Measurements from ENCODE around the gene EMX1.
"Not testable (repeated sequence)": the region's sequence is repeated elsewhere in the genome, so short reads cannot be mapped to it uniquely, and the experiment has no call there.

EMX1 gene

DNA sequence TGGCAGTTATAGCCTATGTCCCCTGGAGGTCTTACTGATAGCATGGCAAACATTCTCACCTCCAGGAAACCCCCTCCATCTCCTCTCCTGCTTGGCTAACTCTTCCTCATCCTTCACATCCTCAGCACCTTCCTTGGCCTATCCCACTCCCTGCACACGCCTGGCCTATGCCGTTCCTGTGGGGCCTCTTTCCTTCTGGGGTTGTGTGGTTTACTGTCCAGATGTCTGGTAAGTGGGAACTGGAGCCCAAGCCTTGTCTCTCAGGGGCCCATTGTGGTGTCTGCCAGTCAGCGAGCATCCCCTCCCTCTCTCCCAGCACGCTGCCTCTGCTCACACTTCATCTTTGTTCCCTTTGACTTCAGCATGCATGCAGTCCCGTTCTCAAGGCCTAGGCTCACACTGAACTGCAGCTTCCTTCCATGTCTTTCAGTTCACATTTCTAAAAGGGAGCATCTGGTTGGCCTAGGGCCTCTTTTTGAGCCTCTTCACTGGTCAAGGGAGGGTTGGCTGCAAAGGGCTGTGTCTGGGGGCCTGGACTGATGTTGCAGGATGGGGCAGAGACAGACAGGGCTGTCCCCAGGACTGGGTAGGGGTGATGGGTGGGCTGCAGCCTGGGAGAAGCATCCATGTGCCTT lies 17.0 kb upstream of the EMX1 start:
- DNase-seq: no peak

DNA sequence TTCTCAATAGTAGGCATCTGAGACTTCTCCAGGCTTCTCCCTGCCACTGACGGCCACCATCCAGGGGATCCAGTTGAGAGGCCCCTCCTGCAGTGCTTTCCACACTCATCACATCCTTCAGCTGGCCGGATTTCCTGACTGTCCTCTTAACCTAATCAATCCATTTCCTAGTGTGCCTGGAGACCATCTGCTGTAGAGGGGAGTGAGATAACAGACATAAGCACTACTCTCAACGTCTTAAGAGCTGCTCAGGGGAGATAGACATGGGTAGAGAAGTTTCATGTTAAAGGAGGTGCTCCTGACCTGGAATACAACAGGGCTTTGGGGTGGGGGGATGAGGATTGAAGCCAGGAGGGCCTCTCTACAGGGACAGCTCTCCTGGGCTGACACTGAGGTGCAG lies 15.9 kb upstream of the EMX1 start:
- DNase-seq: no peak

DNA sequence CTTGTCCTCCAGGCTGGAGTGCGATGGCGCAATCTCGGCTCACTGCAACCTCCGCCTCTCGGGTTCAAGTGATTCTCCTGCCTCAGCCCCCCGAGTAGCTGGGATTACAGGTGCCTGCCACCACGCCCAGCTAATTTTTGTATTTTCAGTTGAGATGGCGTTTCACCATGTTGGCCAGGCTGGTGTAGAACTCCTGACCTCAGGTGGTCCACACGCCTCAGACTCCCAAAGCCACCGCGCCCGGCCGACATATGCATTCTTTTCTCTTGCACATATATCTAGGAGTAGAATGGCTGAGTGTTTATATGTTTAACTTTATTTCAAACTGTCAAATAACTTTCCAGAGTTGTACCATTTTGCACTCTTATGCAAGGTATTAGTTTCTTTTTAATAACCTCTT lies 9.9 kb upstream of the EMX1 start:
- not testable (repeated sequence) for DNase-seq

DNA sequence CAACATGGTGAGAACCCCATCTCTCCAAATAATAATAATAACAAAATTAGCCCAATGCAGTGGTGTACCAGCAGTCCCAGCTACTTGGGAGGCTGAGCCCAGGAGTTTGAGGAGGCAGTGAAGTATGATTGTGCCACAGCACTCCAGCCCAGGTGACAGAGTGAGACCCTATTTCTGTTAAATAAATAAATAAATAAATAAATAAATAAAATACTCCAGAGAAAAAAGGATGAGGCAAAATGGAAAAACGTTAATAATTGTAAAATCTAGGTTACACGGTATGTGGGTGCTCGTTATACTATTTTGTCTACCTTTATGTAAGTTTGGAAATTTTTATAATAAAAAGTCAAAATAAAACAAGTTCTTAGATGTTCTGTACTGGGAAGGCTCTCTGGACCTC lies 8.6 kb upstream of the EMX1 start:
- DNase-seq: no peak

DNA sequence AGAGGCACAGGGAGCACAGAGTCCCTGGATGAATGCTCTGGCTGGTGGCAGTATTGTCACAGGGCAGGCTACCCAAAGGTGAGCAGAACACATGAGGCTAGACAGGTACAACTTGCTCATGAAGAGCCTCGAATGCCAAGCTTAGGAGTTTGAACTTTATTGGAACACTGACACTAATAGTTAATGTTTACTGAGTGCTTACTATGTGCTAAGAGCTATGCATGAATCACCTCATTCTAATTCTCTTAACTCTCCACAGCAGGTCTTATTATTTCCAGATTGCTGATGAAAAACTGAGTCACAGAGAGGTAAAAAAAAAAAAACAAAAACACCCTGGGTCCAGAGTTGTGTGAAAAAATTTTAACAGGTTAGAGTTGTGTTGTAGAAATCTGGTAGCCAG lies 6.1 kb upstream of the EMX1 start:
- no peak for DNase-seq

DNA sequence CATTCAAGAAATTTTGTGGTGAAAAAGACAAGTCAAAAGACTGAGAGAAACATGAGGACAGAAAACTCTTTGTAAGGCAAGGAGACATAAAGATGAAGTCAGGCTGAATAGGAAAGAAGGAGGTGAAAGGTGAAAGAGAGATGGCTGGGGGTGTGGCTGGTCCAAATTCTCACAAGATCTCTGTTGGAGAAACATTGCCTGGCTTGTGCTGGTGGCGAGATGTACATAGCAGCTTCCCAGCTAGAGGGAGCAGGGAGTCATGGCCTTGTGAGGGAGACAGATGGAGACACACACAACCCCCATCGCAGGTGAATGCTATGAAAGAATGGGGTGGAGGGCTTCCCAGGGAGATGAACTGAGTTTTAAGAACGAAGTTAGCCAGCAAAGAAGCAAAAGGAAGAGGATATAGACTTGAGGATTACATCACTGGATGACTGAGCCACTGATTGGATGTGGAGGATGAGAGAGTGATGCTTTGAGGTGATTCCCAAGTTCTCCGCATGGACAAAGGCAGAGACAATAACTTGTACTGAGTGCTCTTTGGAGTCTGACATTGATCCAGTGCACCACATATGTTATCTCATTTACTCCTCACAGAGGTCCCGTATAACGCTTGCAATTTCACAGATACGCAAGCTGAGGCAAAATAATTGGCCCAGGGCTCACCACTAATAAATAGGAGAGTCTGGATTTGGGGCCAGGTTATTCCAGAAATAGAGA lies 3.7 kb upstream of the EMX1 start:
- no peak for DNase-seq

DNA sequence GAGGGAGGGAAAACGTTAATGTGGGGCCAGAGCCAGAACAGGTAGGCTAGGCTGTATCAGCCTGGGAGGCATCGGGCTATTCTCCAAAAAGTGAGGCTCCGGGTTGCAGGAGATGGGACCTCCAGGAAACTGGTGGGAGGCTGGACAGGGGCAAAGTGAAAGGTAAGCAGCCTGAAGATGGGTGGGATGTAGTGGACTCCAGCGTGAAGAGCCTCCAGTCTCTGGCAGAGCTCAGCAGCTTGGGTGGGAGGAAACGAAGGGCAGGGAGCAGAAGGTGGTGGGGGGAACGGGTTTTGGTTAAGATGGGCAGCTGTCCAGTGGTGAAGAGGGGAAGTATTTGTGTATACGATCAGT lies 3.1 kb upstream of the EMX1 start:
- no peak for DNase-seq

DNA sequence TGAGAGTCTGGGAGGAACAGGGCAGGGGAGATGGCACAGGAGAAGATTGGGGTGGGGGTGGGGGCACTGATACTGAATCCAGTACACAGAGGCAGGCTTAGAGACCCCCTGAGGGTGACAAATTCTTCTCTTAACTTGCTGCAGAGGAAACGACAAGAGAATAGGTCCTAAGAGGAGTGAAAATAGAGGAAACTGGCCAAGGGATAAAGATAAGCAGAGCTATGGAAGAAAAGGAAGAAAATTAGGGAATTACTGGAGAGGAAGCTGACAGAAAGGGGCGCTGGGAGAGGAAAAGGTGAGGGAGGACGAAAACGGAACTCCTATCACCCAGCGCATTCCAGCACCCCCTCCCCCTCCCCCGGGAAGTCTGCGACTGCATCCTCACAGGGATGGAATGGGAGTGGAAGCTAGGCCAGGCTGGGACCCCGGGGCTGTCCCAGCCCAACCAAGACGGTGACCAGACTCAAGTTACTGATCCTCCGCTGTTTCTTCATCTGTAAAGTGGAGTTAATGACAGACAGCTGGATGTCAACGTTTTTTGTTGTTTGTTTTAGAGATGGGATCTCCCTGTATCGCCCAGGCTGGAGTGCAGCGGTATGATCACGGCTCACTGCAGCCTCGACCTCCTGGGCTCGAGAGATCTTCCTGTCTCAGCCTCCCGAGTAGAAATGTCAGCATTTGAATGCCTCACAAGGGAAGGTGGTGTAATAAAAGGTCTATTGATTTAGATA lies 2.6 kb upstream of the EMX1 start:
- no peak for DNase-seq

DNA sequence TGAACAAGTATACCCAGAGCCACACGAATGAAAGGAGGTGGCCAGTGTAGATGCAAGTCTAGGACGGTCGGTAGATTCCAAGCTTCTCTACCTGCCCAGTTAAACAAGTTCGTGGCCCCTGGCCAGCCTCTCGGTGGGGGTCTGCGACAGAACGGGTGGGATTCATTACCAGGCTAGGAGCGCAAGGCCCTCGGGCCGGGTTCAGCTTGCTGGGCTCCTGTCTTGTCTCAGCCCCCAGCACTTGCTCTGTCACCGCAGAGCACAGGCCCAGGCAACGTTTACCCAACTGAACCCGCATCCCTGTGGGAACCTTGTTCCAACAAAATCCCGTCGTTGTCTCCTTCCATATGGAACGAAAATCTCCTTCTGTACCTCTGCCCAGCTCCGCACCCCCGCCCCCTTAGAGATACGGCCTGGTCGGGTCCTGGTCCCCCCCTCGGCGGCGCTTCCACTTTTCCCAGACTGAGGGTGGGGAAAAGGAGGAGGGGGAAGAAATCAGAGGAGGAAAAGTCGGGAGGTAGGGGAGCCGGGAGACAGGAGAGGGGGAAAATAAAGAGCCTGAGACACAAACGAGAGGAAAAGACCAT lies 1.9 kb upstream of the EMX1 start:
- DNase-seq: no peak

DNA sequence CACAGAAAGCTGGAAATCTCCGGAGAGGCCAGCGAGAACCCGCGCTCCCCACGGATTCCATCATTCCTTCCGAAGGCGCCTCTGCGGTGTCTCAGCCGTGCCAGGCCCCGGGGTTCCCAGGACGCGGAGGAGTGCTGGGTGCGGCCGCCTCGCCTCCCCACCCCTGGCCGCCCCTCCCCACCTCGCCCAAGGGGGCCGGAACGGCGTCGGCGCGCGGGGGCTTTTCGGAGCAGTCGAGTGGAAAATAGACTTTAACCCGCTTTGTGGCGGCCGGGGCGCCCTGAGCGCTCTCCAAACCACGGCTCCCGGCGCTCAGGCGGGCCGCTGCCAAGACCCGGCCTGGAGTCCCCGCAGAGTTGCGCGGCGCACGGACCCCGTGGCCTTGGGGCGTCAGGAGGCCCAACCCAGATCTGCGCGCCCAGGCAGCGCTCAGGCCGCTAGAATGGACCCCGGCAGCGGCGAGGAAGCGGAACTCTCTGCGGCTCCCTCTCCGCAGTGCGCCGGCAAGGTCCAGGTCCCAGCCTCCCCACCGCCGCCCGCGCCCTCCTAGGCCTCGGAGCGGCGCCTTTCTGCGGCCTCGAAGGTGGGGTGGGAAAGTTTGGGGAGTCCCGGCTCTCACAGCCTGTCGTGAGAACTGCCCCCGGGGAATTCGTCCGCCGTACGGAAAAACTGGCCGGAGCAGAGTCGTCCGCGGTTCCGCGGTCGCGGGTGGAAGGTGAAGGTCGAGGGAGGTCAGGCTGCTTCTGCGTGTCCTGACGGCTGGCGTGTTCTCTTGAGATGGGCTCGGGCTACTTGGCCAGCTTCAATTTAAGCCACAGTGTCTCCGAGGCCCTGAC lies 1.2 kb upstream of the EMX1 start:
- DNase-seq: peak; percentile 44

DNA sequence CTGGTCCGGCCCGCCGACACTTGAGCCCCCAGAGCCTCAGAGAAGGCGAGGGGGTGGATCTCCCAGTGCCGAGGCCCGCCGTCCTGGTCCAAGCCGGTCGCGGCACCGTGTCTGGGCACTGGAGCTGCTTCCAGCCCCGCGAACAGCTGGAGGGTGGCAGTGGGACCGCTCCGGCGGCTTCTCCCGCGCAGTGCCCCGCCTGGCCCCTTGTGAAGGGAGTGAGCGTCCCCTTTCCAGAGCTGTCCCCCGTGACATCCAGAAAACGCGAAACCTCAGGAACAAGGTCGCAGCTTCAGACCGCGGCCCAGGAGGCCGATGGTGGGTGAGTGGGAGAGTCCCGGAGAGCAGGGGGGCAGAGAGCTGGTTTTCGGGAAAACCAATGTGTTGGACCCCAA lies 579 bp upstream of the EMX1 start:
- no peak for DNase-seq

DNA sequence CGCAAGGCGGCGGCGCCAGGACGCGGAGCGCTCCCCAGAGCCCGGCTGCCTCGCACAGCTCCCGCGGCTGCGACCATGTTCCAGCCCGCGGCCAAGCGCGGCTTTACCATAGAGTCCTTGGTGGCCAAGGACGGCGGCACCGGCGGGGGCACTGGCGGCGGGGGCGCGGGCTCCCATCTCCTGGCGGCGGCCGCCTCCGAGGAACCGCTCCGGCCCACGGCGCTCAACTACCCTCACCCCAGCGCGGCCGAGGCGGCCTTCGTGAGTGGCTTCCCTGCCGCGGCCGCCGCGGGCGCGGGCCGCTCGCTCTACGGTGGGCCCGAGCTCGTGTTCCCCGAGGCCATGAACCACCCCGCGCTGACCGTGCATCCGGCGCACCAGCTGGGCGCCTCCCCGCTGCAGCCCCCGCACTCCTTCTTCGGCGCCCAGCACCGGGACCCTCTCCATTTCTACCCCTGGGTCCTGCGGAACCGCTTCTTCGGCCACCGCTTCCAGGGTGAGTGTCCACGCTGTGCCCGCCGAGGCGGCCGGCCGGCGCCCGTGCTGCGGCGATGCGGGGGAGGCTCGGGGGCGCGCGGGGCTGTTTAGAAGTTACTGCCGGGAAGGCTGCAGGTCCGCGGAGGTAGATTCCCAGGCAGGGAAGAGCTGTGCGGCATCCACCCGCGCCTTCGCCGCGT lies 696 bp downstream of the EMX1 start:
- no peak for DNase-seq

DNA sequence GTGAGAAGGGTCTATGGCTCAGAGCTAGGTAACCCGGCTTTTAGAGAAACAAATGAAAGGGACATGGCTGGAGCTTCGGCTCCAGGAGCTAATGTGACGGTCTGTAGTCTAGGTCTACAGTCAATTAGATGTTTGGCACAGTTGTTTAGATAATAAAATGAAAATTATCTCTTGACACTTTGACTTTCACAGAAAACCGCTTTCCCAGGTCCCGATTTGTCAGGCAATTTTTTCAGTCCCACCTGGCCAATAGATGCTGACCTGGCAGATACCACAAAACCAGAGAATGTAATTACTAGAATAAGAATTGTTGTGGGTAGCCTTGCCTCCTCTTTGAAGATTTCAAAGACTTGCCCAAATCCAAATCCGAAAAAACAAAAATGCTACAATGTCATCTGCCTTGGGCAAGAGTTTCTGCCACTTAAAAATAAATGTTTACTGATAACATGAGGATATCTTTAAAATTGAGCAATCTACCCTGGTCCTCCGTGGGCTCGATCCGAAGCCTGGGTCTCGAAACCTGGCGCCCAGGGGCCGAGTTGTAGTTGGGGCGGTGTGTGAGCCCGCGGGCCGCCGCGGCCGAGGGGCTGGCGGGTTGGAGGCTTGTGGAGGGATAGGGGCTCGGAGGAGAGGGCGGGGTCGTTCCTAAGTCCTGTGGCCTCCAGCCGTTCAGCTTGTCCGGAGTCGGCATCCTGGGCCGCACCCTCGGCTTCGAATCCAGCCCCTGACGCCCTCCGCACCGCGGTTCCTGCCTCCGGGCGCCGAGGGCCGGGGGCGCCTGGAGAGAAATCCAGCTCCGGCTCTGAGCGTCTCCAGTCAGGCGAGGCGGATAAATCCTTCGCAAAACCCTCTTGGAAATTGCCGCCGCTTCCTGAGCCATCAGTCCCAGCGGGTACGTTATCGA lies 2.3 kb downstream of the EMX1 start:
- DNase-seq: no peak

DNA sequence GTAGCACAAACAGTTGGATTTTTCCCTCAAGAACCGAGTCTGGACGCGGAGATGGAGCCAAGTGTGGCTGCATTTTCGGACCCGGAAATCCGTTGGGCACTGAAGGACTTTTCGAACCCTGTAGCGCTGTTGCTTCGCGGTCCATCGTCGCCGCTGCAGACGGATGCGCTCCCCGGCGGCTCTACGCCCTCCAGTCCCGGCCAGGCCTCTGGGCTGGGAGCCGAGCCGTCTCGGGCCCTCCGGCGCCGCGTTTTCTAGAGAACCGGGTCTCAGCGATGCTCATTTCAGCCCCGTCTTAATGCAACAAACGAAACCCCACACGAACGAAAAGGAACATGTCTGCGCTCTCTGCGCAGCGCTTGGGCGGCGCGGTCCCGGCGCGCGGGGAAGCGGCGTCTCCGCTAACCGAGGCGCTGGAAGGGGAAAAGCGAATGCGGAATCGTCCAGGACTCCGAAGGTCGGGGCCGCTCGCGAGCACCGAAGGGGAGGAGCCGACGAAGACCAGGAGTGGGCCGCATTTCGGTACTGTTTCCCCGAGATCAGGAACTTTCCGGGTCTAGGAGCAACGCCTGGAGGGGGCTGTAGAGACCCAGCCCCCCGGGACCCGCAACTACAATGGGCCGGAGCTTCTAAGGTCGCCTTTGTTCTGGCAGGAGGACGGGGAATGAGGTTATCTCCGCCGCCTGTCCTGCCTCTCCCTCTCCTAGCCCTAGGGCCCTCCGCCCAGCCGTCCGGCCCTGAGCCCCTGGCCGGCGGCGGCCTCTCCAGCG lies 3.2 kb downstream of the EMX1 start:
- DNase-seq: no peak

DNA sequence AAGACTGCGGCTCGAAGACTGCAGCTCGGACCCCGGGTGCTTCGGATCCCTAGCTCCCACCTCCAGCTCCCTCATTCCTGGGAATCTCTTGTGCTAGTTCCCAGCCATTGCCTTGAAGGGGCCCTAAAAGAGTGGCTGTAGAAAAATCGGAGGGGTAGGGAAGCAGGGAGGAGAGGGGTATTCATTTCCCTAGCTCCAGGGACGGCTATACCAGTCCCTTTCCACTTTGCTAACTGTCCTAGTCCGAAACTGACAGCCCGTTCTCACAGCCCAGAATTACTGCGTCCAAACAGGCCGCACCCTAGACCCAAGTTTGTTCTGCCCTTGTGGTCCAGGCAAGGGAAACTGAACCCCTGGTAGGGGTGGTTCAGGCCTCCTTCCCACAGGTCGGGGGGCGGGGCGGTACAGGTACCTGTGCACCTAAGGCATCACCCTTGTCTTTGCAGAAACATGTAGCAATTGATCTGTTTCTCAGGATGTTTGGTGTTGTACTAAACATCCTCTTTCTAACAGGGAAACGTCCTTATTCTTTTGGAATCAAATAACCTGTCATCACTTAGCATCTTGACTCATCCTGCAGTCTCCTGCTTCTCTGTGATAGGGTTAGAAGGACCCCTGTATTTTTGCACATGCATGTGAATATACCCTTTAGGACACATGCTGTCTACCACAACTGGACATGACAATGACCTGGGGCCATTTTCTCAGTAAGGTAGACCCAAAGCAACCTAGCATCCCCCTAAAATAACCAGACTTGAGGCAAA lies 4.0 kb downstream of the EMX1 start:
- DNase-seq: no peak

DNA sequence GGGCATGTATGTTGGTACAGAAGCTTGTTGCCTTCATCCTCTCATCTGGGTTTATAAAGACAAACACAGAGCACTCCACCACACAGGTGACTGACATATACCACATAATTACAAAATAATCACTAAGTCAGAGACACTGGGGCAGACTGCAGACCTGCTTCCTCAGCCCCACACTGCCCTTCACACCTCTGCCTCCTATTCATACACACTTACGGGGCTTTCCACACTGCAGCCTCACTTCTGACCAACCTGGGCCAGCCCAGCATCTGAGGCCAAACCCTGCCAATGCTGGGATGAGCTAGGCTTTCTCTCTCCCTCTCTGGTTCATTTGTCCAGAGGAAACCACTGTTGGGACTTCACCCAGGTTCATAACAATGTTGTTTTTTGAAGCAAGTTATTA lies 4.5 kb downstream of the EMX1 start:
- no peak for DNase-seq

DNA sequence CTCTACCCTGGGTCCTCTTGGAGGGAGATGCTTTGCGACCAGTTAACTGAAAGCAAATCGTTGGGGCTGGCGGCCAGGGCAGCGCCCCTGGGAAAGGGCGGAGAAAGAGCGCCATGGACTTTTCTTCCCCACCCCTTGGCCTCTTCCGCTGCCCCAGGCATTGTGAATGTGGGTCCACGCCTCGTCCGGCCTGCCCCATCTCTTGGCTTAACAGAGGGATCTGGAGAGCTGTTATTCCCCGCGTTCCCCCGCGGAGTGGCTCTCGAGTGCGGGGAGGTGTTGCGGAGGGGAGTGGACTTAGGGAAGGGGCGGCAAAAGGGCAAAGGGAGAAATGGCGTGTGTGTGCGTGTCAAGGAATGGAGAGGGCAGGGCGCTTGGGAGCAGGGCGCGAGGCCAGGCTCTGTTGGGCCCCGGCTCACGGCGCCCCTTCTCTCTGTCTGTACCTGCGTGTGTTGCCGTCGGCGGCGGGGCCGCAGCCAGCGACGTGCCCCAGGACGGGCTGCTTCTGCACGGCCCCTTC lies 6.6 kb downstream of the EMX1 start:
- DNase-seq: no peak

DNA sequence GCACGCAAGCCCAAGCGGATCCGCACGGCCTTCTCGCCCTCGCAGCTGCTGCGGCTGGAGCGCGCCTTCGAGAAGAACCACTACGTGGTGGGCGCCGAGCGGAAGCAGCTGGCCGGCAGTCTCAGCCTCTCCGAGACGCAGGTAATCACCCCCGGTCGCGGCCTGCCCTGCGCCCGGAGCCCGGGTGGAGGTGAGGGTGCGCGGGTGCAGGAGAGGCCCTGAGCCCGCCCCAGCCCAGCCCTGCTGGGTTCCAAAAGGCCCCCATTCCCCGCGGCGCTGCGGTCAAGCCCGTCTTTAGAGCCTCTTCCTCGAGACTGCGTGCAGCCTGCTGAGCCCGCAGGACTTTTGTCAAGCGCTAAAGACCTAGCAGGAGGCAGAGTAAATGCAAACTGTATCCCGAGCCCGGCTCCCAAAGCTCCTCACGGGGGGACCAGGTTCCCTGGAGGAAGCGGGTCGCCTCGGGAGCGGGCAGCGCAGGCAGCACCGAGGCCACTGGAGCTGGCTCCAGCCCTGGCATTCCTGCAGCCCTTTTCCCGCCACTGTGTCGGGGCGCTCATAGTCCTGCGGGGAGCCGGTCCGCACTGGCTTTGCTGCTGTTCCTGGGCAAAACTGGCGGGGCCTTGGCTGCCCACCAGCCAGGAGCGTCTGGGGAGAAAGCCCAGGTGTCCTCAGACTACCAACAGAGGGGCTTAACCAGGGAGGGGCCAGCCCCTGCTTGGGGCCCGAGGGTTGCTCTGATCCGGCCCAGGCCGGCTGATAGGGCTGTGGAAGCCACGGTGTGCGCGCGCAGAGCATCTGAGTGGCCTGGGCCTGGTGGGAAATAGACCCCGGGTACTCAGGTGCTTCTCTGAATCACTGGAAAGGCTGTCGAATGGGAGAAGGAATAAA lies 7.3 kb downstream of the EMX1 start:
- DNase-seq: no peak
